NT2/D1 (cell line): ENCODE measurements around the gene DMD.

ENCODE experiments used
- SUZ12 ChIP-seq: IDR thresholded peaks from 2 replicates; pipeline ENCODE4 v1.6.1; 2011; ENCODE audit not compliant: insufficient read length, insufficient read depth; ENCODE audit errors: extremely low read depth
- YY1 ChIP-seq: IDR thresholded peaks from 2 replicates; pipeline ENCODE4 v1.6.1; 2011; ENCODE audit not compliant: insufficient read length, insufficient read depth
- ZNF274 ChIP-seq: IDR thresholded peaks from 2 replicates; pipeline ENCODE4 v1.6.1; 2011; ENCODE audit warnings: mild to moderate bottlenecking, low read depth, low read length

DNA sequence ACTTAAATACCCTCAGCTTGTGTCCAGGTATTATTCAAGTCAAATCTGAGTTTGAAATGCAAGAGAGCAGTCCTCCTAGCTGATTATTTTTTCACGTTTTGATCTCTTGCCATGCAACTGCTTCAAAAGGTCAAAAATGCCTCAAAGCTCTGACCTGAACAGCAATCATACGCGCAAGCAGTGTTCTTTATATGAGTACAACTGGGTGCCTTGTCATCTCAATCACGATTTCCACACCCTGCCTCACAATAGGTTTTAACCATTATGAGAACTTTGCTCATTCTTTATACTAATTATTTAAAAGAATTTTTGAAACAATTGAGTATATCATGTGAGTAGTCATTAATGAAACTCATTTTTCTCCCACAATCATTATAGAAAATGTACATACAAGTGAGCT lies 649.1 kb downstream of the DMD start:
- TF ChIP-seq SUZ12 (no peak), ZNF274 (no peak), YY1 (no peak)
